GM10266 (cell line): ENCODE measurements around the gene CLASRP.

ENCODE experiments used
- DNase-seq: peaks from one replicate; pipeline ENCODE4 v3.0.0; 2012; ENCODE audit errors: extremely low spot score
- TF ChIP-seq, protein P1 (sequence below): IDR thresholded peaks from 2 replicates; pipeline ENCODE4 v1.5.1; 2012; ENCODE audit warnings: mild to moderate bottlenecking, low read depth; ENCODE audit not compliant: control insufficient read depth, insufficient read depth; ENCODE audit errors: missing control alignments

The CLASRP gene

GRCh38 chr19:45010306-45010705, 28.5 kb upstream of the CLASRP start:
- TF ChIP-seq, protein P1, sequence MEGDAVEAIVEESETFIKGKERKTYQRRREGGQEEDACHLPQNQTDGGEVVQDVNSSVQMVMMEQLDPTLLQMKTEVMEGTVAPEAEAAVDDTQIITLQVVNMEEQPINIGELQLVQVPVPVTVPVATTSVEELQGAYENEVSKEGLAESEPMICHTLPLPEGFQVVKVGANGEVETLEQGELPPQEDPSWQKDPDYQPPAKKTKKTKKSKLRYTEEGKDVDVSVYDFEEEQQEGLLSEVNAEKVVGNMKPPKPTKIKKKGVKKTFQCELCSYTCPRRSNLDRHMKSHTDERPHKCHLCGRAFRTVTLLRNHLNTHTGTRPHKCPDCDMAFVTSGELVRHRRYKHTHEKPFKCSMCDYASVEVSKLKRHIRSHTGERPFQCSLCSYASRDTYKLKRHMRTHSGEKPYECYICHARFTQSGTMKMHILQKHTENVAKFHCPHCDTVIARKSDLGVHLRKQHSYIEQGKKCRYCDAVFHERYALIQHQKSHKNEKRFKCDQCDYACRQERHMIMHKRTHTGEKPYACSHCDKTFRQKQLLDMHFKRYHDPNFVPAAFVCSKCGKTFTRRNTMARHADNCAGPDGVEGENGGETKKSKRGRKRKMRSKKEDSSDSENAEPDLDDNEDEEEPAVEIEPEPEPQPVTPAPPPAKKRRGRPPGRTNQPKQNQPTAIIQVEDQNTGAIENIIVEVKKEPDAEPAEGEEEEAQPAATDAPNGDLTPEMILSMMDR: no peak
- no peak for DNase-seq

- DNase-seq: no peak
- TF ChIP-seq, protein P1: no peak
These were observed 26.9 kb upstream of the CLASRP start for GRCh38 chr19:45011959-45012358.

DNA sequence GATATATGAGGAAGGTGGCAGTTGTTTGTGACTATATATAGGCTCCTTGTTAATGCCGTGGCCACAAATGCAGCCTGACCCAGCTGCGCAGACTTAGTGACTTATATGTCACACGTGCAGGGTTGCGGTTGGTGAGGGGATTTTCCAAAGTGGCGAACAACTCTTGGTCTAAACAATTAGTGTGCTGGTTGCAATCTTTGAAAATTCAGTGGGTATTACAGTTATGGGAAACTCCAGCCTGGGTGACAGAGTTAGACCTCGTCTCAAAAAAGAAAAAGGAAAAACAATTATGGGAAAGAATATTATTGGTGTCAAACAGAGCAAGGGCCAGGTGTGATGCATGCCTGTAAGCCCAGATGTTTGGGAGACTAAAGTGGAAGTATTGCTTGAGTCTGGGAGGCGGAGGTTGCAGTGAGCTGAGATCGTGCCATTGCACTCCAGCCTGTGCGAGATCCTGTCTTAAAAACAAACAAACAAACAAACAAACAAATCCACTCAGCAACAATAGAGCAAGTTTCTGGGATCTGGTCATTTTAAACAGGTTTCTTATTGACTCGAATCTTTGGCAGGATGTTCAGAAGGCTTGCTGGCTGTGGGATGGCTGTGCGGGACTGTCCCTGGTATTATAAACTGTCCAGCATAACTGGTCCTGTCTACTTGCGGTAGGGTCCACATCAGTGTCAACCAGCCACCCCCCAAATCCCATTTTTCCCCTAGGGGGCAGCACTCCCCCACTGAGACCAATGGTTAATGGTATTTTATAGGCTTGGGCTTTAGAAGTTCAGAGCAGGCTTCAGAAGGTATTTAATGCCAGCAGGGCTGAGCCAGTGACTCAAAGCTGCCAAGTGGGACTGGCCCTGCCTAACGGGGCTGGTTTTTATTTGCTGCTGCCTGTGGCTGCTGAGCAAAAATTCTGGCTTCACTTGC, 22.2 kb upstream of the CLASRP start:
- peak; percentile 91 for DNase-seq
- TF ChIP-seq, protein P1: peak; percentile 74

GRCh38 chr19:45019187-45019586, 19.7 kb upstream of the CLASRP start:
- DNase-seq: no peak
- TF ChIP-seq, protein P1: no peak

- DNase-seq: no peak
- TF ChIP-seq, protein P1: no peak
These were observed 18.8 kb upstream of the CLASRP start for GRCh38 chr19:45020071-45020470.

DNA sequence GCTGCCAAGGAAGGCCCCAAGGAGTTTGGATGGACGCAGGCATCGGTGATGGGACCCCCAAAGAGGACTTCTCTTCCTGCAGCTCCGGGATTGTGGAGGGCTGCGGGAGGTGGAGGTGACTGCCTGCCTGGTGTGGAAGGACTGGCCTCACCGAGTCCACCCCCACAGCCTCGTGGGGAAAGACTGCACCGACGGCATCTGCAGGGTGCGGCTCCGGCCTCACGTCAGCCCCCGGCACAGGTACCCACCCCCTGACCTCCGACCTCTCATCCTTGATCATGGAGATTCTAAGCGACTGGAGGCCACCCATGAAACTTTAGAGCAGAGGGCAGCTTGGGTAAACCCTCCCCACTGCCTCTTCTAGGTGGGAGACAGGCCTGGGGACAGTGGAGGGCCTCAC, 16.9 kb upstream of the CLASRP start:
- DNase-seq: no peak
- TF ChIP-seq, protein P1: no peak

GRCh38 chr19:45023048-45023447, 15.8 kb upstream of the CLASRP start:
- TF ChIP-seq, protein P1: no peak
- no peak for DNase-seq
